Measurements from ENCODE around the gene KRT6A.

GRCh38 chr12:52521175-52521567 lies 28.1 kb upstream of the KRT6A start:
- TF ChIP-seq EP300 (IDR thresholded peaks at IDR 0.05; ENCODE audit: borderline replicate concordance): peak; percentile 47; the same call in 1 of the 2 replicates
- no peak for TF ChIP-seq MAX (IDR thresholded peaks at IDR 0.05)
- no peak for TF ChIP-seq TEAD4 (IDR thresholded peaks at IDR 0.05)
- TF ChIP-seq REST (IDR thresholded peaks at IDR 0.05; ENCODE audit: low read depth): no peak
- TF ChIP-seq RAD21 (IDR thresholded peaks at IDR 0.05; ENCODE audit: low read depth): peak; percentile 13; the same call in 1 of the 2 replicates
- no peak for TF ChIP-seq CREB1 (IDR thresholded peaks at IDR 0.05; ENCODE audit: low read depth)
- TF ChIP-seq YY1 (IDR thresholded peaks at IDR 0.05; ENCODE audit: low read depth): no peak
- peak; percentile 51 for TF ChIP-seq NFIC (IDR thresholded peaks at IDR 0.05)
- TF ChIP-seq FOXM1 (IDR thresholded peaks at IDR 0.05; ENCODE audit: borderline replicate concordance, low read depth): 0 out of 2 replicates have a peak, but pooled peaks have one; percentile 31
